ENCODE results near the gene RNF7. TPM values are rescaled to one million over a fixed set of nuclear protein-coding genes. Genes with fewer than 3 reads are reported as not detected.
A peak's percentile ranks its signal among the peaks of the same experiment; 100 is the strongest.

Gene RNF7
- total and polyA plus RNA-seq, 2 of the 13 experiments (the other 11 are each of a cell fraction or from before 2014, with no cell fraction given): 66.4 to 94.7 TPM

GRCh38 chr3:141738022-141738890 is at the start of gene RNF7 (continued):
- TF ChIP-seq, protein P1, sequence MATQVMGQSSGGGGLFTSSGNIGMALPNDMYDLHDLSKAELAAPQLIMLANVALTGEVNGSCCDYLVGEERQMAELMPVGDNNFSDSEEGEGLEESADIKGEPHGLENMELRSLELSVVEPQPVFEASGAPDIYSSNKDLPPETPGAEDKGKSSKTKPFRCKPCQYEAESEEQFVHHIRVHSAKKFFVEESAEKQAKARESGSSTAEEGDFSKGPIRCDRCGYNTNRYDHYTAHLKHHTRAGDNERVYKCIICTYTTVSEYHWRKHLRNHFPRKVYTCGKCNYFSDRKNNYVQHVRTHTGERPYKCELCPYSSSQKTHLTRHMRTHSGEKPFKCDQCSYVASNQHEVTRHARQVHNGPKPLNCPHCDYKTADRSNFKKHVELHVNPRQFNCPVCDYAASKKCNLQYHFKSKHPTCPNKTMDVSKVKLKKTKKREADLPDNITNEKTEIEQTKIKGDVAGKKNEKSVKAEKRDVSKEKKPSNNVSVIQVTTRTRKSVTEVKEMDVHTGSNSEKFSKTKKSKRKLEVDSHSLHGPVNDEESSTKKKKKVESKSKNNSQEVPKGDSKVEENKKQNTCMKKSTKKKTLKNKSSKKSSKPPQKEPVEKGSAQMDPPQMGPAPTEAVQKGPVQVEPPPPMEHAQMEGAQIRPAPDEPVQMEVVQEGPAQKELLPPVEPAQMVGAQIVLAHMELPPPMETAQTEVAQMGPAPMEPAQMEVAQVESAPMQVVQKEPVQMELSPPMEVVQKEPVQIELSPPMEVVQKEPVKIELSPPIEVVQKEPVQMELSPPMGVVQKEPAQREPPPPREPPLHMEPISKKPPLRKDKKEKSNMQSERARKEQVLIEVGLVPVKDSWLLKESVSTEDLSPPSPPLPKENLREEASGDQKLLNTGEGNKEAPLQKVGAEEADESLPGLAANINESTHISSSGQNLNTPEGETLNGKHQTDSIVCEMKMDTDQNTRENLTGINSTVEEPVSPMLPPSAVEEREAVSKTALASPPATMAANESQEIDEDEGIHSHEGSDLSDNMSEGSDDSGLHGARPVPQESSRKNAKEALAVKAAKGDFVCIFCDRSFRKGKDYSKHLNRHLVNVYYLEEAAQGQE (IDR thresholded peaks at IDR 0.05; ENCODE audit: borderline replicate concordance in 1 of 2, low read depth in 1 of 2, low read length in 2 of 2): peak in 1 of 2 experiments; percentile 49; a peak in 1 of 4 replicates
- TF ChIP-seq, protein P2, sequence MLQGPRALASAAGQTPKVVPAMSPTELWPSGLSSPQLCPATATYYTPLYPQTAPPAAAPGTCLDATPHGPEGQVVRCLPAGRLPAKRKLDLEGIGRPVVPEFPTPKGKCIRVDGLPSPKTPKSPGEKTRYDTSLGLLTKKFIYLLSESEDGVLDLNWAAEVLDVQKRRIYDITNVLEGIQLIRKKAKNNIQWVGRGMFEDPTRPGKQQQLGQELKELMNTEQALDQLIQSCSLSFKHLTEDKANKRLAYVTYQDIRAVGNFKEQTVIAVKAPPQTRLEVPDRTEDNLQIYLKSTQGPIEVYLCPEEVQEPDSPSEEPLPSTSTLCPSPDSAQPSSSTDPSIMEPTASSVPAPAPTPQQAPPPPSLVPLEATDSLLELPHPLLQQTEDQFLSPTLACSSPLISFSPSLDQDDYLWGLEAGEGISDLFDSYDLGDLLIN (CRISPR knock-in tag; IDR thresholded peaks at IDR 0.05; ENCODE audit: borderline replicate concordance): no peak
- TF ChIP-seq PHF8 (CRISPR knock-in tag; IDR thresholded peaks at IDR 0.05) (peak; percentile 98), ZNF101 (CRISPR knock-in tag; IDR thresholded peaks at IDR 0.05; ENCODE audit: borderline replicate concordance, low read depth) (no peak), ZNF788 (CRISPR knock-in tag; IDR thresholded peaks at IDR 0.05; ENCODE audit: borderline replicate concordance) (peak; percentile 23; the same call in 1 of the 2 replicates), MXD4 (CRISPR knock-in tag; IDR thresholded peaks at IDR 0.05) (peak; percentile 77), MTF2 (CRISPR knock-in tag; IDR thresholded peaks at IDR 0.05; ENCODE audit: borderline replicate concordance) (0 out of 2 replicates have a peak, but pooled peaks have one; percentile 62), CREB1 (IDR thresholded peaks at IDR 0.05) (peak; percentile 99), CREB1 (CRISPR knock-in tag; IDR thresholded peaks at IDR 0.05) (peak; percentile 92), HMGA1 (CRISPR knock-in tag; conservative IDR thresholded peaks at IDR 0.05) (no peak), KDM2A (CRISPR knock-in tag; IDR thresholded peaks at IDR 0.05; ENCODE audit: borderline replicate concordance, low read depth) (peak; percentile 87), SRSF1 (optimal IDR thresholded peaks at IDR 0.05; ENCODE audit: low read depth, low read length) (peak; percentile 68), MAF1 (CRISPR knock-in tag; IDR thresholded peaks at IDR 0.05; ENCODE audit: borderline replicate concordance) (no peak; the same call in 1 of the 2 replicates), ADNP (CRISPR knock-in tag; IDR thresholded peaks at IDR 0.05) (no peak), KIAA2018 (CRISPR knock-in tag; IDR thresholded peaks at IDR 0.05; ENCODE audit: borderline replicate concordance) (no peak)
